Endometrium (tissue), 2 donors: ENCODE data around the gene MPPED1.

Experiments used
- FAIRE-seq: peaks from 2 replicates; lab custom pipeline; 2012; peaks lifted over from hg19 to GRCh38; lab: Jason Lieb, UNC
- donor health status: control.
- donor health status: control.

Gene MPPED1

GRCh38 chr22:43476751-43477725 is 65.2 kb downstream of the MPPED1 start:
- no peak for FAIRE-seq

DNA sequence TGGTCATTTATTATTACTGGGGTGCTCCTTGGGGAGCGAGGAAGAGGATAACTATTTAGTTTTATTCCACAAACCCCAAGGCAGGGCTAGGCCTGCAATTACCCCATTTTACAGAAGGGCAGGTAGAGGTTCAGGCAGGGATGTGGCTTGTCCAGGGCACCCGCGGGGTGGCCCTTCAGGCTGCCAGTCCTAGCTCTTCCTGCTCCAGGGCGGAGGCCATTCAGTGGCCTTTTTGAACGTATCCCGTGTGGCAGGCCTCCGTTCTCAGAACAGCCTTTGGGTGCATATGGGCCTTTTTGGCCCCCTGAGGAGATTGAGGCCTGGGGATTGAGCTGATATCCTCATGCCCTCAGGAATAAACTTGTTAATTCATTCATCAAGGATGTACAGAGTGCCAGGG is 66.2 kb downstream of the MPPED1 start:
- no peak for FAIRE-seq

GRCh38 chr22:43478621-43479300 is 66.9 kb downstream of the MPPED1 start:
- no peak for FAIRE-seq

DNA sequence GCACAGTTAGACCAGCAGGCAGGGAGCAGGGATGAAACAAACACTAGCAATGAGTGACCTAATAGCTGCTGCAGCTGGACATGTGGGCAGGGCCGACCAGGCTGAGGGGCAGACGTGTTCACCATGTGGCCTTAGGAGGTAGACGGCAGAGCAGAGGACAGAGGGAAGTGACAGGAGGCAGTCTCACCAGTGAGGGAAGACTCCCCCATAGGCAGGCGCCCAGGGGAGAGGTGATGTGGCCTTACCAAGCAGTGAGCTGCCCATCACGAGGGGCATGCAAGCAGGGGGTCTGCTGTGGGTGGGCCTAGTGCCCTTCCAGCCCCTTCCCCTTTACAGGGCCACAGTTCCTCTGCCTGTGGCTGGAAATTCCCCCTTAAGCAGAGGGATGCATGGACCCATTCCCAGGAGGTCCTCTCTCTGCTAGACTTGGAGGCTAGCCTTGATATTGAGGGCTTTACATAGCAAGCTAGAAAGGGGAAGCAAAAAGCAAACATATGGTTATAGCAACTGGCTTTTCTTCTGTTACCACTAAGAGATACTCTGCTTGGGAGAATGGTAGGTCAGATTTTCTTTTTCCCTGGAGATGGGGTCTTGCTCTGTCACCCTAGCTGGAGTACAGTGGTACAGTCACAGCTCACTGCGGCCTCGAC is 67.6 kb downstream of the MPPED1 start:
- FAIRE-seq, result no peak

DNA sequence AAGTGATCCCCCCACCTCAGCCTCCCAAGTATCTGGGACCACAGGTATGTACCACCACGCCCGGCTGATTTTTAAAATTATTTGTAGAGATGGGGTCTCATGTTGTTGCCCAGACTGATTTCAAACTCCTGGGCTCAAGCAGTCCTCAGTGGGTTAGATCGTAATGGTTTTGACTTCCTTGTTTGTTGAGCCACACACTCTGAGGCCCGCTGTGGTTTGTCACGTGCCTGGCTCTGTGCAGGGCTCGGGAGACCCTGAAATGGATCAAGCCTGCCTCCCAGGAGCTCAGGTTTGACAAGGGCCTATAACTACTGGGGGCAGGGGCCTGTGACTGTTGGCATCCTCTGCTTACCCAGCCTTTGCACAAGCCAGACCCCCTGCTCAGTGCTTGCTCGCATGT is 68.1 kb downstream of the MPPED1 start:
- FAIRE-seq, result no peak

GRCh38 chr22:43481568-43482317 is 69.9 kb downstream of the MPPED1 start:
- no peak for FAIRE-seq

DNA sequence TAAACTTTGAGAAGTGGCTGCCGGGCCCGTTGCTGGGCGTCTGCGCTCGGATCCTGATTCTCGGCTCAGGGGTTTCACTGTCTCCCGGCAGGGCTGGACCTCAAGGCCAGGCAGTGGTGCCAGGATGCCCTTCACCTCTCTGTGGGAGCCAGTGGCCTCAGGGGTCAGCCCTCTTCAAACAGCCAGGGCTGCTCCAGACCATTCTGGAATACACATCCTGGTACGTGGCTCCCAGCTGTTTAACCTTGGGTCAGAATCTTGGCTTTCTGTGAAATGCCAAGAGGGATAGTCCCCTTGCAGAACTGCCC is 70.5 kb downstream of the MPPED1 start:
- no peak for FAIRE-seq

DNA sequence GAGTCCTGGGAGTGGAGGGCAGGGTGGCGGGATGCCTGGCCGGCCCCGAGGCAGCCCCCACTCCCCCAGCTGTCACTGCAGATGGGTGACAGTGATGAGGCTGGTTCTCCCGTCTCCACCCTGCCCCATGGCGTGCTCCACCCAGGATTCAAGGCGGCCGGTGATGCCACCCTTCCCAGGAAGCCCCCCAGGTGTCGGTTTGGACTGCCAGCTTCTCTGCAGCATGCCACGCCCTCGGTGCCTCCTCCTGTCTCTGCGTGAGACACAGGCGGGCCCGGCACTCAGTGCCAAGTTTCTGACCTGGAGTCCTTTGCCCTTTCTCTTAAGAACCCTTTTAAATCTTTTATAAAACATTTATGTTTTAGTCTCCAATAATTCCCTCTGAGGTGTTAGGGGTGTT is 71.5 kb downstream of the MPPED1 start:
- no peak for FAIRE-seq

- FAIRE-seq, result no peak
Observed at GRCh38 chr22:43483669-43484068, 71.9 kb downstream of the MPPED1 start.

GRCh38 chr22:43484227-43484626 is 72.4 kb downstream of the MPPED1 start:
- no peak for FAIRE-seq

GRCh38 chr22:43485502-43486089 is 73.8 kb downstream of the MPPED1 start:
- FAIRE-seq, result no peak

DNA sequence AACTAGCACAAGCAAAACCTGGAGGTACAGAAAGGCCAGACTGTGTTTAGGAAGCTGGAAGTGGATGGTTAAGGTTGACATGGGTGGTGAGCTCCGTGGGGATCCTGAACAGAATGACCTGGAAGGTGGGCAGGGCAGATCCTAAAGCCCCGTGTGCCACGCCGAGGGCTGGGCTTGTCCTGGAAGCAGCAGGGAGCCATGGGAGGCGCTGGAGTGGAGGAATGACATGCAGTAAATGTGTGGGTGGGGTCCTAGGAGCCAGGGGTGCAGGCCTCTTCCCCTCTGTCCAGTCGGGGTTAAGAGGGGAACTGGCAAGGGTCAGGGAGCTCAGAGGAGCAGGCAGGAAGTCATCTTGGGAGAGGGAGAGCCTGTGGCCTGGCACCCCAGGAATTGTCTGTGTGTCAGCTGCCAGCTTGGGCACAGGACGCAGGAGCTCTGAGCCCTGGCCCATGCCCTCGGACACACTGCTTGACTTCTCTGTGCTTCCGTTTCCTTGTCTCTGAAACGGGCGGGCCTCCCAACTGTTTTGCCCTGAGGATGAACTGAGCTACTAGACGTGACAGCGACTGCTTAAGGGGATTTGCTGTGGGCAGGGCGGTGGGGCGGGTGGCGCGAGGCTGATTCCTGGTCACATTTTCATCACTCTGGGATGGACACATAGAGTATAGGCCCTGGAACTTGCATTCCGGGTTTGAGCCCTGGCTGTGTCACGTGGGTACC is 75.7 kb downstream of the MPPED1 start:
- FAIRE-seq, result no peak

GRCh38 chr22:43488031-43488866 is 76.4 kb downstream of the MPPED1 start:
- FAIRE-seq, result no peak

GRCh38 chr22:43488937-43489336 is 77.1 kb downstream of the MPPED1 start:
- FAIRE-seq, result no peak

- FAIRE-seq, result no peak
Observed at GRCh38 chr22:43490311-43490710, 78.5 kb downstream of the MPPED1 start.

GRCh38 chr22:43491177-43491576 is 79.4 kb downstream of the MPPED1 start:
- no peak for FAIRE-seq

DNA sequence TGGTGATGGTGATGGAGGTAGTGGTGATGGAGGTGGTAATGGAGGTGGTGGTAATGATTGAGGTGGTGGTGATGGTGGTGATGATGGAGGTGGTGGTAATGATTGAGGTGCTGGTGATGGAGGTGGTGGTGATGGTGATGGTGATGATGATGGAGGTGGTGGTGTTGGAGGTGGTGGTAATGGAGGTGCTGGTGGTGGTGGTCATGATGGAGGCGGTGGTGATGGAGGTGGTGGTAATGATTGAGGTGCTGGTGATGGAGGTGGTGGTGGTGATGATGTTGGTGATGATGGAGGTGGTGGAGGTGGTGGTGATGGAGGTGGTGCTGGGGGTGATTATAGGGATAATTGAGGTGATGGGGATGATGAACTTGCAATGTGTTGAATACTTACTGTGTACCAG is 79.9 kb downstream of the MPPED1 start:
- no peak for FAIRE-seq

DNA sequence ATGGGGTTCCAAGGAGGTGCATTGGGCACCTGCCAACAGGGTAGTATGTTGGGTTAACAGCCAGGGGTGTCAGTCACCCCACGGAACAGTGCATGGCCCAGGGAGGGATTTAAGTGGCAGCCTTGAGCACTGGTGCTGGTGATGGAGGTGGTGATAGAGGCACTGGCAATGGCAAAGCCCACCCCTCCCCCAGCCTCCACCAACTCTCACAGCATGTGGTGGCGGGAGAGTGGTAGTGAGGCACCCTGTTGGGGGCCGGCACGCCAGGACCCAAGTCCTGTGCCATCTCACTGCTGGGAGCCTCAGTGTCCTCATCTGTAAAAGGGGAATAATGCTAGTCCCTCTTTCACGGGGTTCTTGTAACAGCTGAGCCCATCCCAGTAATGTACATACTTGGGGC is 81.5 kb downstream of the MPPED1 start:
- no peak for FAIRE-seq

- no peak for FAIRE-seq
Observed at GRCh38 chr22:43497956-43498855, 86.4 kb downstream of the MPPED1 start.
